ENCODE data around the gene PTPRG.

The PTPRG gene

GRCh38 chr3:61650719-61651410 is 89.5 kb downstream of the PTPRG start:
- TF ChIP-seq ZFX (IDR thresholded peaks at IDR 0.05) = no peak
- TF ChIP-seq, protein P1, sequence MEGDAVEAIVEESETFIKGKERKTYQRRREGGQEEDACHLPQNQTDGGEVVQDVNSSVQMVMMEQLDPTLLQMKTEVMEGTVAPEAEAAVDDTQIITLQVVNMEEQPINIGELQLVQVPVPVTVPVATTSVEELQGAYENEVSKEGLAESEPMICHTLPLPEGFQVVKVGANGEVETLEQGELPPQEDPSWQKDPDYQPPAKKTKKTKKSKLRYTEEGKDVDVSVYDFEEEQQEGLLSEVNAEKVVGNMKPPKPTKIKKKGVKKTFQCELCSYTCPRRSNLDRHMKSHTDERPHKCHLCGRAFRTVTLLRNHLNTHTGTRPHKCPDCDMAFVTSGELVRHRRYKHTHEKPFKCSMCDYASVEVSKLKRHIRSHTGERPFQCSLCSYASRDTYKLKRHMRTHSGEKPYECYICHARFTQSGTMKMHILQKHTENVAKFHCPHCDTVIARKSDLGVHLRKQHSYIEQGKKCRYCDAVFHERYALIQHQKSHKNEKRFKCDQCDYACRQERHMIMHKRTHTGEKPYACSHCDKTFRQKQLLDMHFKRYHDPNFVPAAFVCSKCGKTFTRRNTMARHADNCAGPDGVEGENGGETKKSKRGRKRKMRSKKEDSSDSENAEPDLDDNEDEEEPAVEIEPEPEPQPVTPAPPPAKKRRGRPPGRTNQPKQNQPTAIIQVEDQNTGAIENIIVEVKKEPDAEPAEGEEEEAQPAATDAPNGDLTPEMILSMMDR (conservative IDR thresholded peaks at IDR 0.05) = no peak
- H3K27ac ChIP-seq = peak overlapping the region; percentile 63

GRCh38 chr3:61657689-61658088 is 96.3 kb downstream of the PTPRG start:
- H3K27ac ChIP-seq = no peak overlapping the region

DNA sequence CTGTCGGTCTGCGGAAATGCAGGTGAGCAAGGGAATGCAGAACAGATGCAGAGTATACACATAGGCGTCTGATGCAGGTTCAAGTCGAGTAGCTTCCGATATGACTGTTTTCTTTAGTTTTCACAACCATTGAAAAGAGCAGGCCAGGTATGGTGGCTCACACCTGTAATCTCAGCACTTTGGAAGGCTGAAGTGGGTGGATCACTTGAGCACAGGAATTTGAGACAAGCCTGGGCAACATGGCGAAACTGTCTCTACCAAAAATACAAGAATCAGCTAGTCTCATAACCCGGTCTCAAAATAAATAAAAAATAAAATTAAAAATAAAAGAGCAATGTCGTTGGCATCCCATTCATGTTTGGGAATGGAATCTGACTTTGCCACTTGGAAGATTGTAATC is 101.5 kb downstream of the PTPRG start:
- no peak overlapping the region for H3K27ac ChIP-seq
- TF ChIP-seq, protein P1 (conservative IDR thresholded peaks at IDR 0.05) = no peak
- TF ChIP-seq ZFX (IDR thresholded peaks at IDR 0.05) = no peak

More at GRCh38 chr3:61657689-61658088, 96.3 kb downstream of the PTPRG start:
- no peak for TF ChIP-seq ZFX (IDR thresholded peaks at IDR 0.05)
- TF ChIP-seq, protein P1 (conservative IDR thresholded peaks at IDR 0.05) = no peak

DNA sequence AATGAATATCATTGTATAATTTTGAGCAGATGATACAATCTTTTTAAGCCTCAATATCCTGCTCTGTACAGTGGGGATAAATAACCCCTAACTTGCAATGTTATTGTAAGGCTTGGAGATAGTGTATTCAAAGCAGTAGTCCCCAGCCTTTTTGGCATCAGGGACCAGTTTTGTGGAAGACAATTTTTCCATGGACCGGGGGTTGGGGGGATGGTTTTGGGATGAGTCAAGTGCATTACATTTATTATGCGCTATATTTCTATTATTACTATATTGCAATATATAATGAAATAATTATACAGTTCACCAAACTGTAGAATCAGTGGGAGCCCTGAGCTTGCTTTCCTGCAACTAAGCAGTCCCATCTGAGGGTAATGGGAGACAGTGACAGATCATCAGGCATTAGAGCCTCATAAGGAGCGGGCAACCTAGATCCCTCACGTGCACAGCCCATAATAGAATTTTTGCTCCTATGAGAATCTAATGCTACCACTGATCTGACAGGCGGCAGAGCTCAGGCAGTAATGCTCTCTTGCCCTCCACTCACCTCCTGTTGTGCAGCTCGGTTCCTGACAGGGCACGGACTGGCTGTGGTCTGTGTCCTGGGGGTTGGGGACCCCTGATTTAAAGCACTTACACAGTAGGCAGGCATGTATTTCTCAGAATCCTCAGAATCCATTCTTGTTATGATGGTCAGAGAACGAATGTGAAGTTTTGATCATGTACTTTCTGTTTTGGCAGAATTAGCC is 102.2 kb downstream of the PTPRG start:
- H3K27ac ChIP-seq = no peak overlapping the region
- TF ChIP-seq, protein P1 (conservative IDR thresholded peaks at IDR 0.05) = no peak
- no peak for TF ChIP-seq ZFX (IDR thresholded peaks at IDR 0.05)

GRCh38 chr3:61664105-61664482 is 102.7 kb downstream of the PTPRG start:
- no peak for TF ChIP-seq ZFX (IDR thresholded peaks at IDR 0.05)
- TF ChIP-seq, protein P1 (conservative IDR thresholded peaks at IDR 0.05) = no peak
- H3K27ac ChIP-seq = no peak overlapping the region

DNA sequence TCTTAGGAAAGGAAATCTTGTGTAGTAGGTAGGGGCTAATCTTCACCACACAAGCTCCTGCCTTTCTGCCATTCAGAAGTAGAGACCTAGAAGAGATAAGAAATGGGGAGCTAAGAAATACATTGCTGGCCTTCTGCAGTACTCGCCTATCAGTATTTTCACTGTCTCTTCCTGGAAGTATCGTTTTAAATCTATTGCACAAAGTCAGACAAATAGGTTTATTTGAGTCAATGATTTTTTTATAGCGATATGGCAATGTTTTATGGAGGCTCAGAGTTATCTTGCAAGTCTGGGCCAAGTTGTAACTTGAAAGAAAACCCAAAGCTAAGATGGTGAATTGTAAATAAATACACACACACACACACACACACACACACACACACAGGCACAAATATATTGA is 103.8 kb downstream of the PTPRG start:
- TF ChIP-seq, protein P1 (conservative IDR thresholded peaks at IDR 0.05) = no peak
- no peak for TF ChIP-seq ZFX (IDR thresholded peaks at IDR 0.05)
- H3K27ac ChIP-seq = no peak overlapping the region

- H3K27ac ChIP-seq = no peak overlapping the region
- TF ChIP-seq ZFX (IDR thresholded peaks at IDR 0.05) = no peak
- TF ChIP-seq, protein P1 (conservative IDR thresholded peaks at IDR 0.05) = no peak
Measured at GRCh38 chr3:61665987-61666386, 104.6 kb downstream of the PTPRG start.
